GM18861 (cell line): ENCODE measurements around the gene GFAP.

Experiments
- ATAC-seq: cut with Tn5 transposase; IDR thresholded peaks from one replicate; pipeline ENCODE4 v1.9.1; 2021; ENCODE audit not compliant: unreplicated experiment

GFAP gene

GRCh38 chr17:44915862-44916780 is 821 bp upstream of the GFAP start:
- no peak for ATAC-seq

DNA sequence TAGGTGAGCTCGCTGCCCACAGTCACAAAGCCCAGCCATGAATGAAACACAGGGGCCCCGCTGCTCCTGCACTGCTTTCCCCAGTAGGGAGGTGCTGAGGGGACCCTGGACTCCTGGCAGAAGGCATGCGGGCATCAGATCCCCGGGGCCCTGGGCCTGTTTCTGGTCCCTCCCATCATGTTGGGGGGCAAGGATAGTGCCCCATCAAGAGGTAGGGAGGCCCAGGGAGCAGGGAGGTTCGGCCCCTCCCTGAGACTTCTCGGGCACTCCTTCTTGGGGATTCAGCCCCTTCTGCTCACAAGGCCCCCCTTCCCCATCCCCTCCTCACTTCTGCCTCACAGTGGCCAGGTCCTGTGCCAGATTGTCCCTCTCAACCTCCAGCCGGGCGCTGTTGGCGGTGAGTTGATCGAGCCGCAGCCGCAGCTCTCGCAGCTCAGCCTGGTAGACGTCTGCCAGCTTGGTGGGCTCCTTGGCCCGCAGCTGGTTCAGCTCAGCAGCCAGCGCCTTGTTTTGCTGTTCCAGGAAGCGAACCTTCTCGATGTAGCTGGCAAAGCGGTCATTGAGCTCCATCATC is 515 bp downstream of the GFAP start:
- no peak for ATAC-seq

DNA sequence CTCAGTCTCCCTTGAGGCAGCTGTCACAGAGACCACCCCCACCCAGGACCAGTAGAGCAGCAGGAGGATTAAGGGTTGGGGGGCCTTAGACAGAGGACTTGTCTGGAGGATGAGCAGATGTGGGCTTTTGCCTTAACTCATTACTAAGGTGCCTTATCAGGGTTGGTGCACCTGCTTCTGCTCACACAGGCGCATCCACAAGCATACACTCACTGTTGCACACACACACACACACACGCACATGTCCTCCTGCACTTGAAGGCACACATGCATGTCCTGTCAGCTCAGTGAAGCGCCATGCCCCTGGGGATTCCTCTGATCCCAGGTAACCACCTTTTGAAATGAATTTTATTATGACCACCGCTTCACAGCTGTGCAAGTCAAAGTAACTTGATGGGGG is 1.2 kb downstream of the GFAP start:
- no peak for ATAC-seq

- no peak for ATAC-seq
These were observed 1.6 kb downstream of the GFAP start for GRCh38 chr17:44913676-44914075.

- ATAC-seq, result no peak
These were observed 2.3 kb downstream of the GFAP start for GRCh38 chr17:44912763-44913544.

GRCh38 chr17:44911133-44912001 is 3.9 kb downstream of the GFAP start:
- ATAC-seq, result no peak

GRCh38 chr17:44910231-44911106 is 4.8 kb downstream of the GFAP start:
- no peak for ATAC-seq

- no peak for ATAC-seq
These were observed 5.6 kb downstream of the GFAP start for GRCh38 chr17:44909681-44910144.

DNA sequence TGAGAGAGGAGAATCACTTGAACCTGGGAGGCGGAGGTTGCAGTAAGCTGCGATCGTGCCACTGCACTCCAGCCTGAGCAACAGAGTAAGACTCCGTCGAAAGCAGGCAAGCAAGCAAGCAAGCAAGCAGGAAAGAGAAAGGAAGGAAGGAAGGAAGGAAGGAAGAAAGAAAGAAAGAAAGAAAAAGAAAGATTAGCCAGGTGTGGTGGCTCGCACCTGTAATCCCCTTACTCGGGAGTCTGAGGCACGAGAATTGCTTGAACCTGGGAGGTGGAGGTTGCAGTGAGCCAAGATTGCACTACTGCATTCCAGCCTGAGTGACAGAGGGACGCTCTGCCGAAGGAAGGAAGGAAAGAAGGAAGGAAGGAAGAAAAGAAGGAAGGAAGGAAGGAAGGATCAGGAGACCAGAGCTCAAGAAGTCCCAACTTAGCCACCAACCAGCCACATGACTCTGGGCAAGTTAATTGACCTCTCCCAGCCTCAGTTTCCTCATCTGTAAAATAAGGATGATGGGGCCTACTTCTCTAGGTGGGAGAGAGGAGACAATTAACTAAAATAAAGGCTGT is 6.5 kb downstream of the GFAP start:
- no peak for ATAC-seq

DNA sequence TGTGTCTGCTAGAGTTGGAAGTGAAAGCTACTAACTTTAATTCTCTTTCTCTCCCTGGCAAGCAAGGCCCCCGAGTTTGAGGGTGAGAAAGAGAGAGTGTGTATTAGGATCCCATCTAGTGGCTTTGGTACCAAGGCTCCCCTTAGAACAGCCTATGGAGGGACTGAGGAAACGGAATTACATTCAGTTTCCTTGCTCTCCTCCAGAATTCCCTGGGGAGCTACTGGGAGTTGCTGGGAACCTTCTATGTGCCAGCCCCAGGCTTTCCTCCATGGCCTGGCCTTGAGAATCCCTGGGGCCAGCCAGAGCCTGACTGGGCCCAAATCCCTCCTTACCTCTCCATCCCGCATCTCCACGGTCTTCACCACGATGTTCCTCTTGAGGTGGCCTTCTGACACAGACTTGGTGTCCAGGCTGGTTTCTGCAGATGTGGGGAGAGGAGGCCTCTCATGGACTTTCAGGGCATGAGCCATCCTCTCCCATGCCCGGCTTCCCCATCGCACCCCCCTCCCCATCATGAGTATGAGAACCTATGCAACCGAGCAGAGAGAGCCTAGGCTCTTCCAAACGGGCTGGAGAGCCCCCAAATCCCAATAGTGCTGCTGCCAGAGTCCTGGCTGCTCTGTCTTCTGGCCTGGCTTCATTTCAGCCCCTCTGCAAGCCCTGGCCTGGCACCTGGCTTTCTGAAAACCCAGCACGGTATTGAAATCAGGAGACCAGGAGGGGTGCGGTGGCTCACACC is 7.4 kb downstream of the GFAP start:
- no peak for ATAC-seq

GRCh38 chr17:44906763-44907728 is 8.3 kb downstream of the GFAP start:
- ATAC-seq, result no peak

GRCh38 chr17:44906010-44906646 is 9.2 kb downstream of the GFAP start:
- no peak for ATAC-seq

GRCh38 chr17:44905006-44906000 is 10.0 kb downstream of the GFAP start:
- ATAC-seq, result no peak

- ATAC-seq, result no peak
These were observed 11.0 kb downstream of the GFAP start for GRCh38 chr17:44904001-44904984.
